ENCODE results near the gene HOXC12.

The HOXC12 gene

GRCh38 chr12:54007538-54008259 lies 53.0 kb downstream of the HOXC12 start:
- DNase-seq (ENCODE audit: low read depth), result no peak
- H3K4me3 ChIP-seq (ENCODE audit: low read depth, low read length), result no peak overlapping the region
- in situ Hi-C loops (cut with HindIII; ENCODE audit: low sequenced_read_pairs), result no loop called here
- TF ChIP-seq CTCF (IDR thresholded peaks at IDR 0.05; ENCODE audit: low read depth, low read length, missing control alignments), result no peak

- no peak for TF ChIP-seq CTCF (IDR thresholded peaks at IDR 0.05; ENCODE audit: low read depth, low read length, missing control alignments)
- H3K4me3 ChIP-seq (ENCODE audit: low read depth, low read length), result no peak overlapping the region
- in situ Hi-C loops (cut with HindIII; ENCODE audit: low sequenced_read_pairs), result no loop called here
Observed at GRCh38 chr12:54008260-54008552, 53.5 kb downstream of the HOXC12 start.

More at GRCh38 chr12:54008260-54008552, 53.5 kb downstream of the HOXC12 start:
- DNase-seq (ENCODE audit: low read depth), result no peak
